ENCODE data around the gene CARS1.

Gene CARS1

DNA sequence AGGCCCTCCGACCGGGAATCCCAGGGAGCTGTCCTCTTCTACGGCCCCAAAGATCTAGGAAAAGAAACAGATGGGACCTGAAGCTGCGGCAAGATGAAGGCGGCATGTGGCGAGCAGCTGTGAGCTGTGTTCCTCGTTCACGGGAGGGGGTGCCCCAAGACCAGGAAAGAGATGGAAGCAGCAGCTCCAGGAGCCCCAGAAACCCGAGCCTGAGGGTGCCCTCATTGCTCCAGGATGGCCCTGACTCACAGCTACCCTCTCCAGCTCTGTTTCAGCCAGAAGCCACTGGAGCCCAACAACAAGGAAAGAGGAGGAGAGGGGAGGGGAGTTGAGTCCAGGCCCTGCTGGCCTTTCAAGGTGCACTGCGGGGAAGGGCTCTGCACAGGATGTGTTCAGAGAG is 41.4 kb downstream of the CARS1 start:
- ATAC-seq (replicated peaks; ENCODE audit: extremely low read depth, poor library complexity, severe bottlenecking): no peak
- H3K36me3 Mint-ChIP-seq (ENCODE audit: insufficient read depth): peaks cover 42% of the 10 kb centered on the region
- no peak overlapping the region for H3K4me3 Mint-ChIP-seq

DNA sequence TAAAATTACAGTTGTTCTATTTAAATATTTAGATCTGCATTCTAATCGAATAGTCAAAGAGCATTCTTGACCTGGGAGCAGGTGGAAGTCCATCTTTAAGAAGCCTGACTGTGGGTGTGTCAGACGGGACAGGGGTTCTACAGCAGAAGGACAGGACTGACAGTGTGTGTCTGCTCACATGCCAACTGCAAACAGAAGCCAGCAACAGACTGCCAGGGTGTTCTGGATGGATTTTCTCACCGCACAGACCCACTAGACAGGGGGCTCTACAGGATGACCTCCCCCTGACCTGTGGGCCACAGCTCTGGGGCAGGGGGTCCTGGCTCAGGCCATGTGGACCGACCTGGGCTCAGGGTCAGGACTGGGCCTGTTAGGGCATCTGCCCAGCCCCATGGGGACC is 42.3 kb downstream of the CARS1 start:
- H3K27ac Mint-ChIP-seq (ENCODE audit: low read depth): peak overlapping the region; percentile 46
- H3K4me1 Mint-ChIP-seq: peaks cover 22% of the 10 kb centered on the region
- H3K9me3 Mint-ChIP-seq: no peaks in the 10 kb centered on the region
- H3K27me3 Mint-ChIP-seq: no peaks in the 10 kb centered on the region
- H3K36me3 Mint-ChIP-seq (ENCODE audit: insufficient read depth): peaks cover 37% of the 10 kb centered on the region
- DNase-seq (ENCODE audit: low spot score in 2 of 2) (no peak), ATAC-seq (replicated peaks; ENCODE audit: extremely low read depth, poor library complexity, severe bottlenecking) (no peak)
- peak overlapping the region; percentile 36 for H3K4me3 Mint-ChIP-seq

More for the DNA sequence above, 41.4 kb downstream of the CARS1 start:
- H3K27ac Mint-ChIP-seq (ENCODE audit: low read depth): no peak overlapping the region
- H3K27me3 Mint-ChIP-seq: no peaks in the 10 kb centered on the region
- no peak for DNase-seq (ENCODE audit: low spot score in 2 of 2)
- H3K9me3 Mint-ChIP-seq: no peaks in the 10 kb centered on the region
- peaks cover 22% of the 10 kb centered on the region for H3K4me1 Mint-ChIP-seq

DNA sequence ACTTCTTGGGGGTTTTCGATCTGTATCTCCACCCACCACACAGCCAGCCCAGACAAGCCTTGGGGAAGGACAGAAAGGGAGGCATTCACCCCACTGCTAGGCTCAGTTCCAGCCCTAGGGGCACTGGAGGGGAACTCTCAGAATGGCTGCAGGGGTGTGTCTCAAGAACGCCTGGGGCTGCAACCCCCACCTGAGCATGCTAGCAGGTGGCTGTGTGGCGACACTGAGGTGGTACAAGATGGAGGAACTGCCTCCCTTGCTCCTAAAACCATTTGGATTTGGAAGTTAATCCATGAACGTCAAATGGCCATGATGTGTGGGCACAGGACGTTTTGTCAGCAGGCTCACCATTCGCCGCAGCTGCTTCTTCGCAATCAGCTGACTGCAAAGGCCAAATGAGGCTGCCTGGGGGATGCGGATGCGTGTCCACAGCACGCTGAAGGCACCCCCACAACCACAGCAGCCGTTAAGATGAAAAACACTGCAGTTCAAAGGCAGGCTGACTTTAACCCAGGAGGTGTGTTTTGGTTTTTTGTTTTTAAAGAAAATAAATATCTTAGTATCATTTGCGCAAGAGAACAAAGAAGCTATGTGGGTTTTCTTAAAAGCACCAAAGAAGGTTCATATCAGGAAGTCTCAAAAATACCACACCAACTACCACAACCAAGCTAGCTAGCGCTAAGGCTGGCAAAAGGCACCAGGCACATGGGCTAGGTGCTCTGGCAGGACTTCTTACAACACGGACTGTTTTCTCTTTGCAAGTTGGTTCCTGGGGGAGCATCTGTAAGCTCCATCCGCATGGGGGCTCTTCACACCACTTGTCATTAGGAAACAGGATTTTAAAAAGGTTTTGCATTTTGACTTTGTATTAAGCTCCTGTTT is 42.9 kb downstream of the CARS1 start:
- Mint-ChIP-seq H3K4me1 (peaks cover 22% of the 10 kb centered on the region), H3K27me3 (no peaks in the 10 kb centered on the region), H3K9me3 (no peaks in the 10 kb centered on the region), H3K27ac (ENCODE audit: low read depth) (peak overlapping the region; percentile 46), H3K36me3 (ENCODE audit: insufficient read depth) (peaks cover 34% of the 10 kb centered on the region), H3K4me3 (peak overlapping the region; percentile 36)
- peak; percentile 91 for ATAC-seq (replicated peaks; ENCODE audit: extremely low read depth, poor library complexity, severe bottlenecking)
- peak; percentile 54 to 77 for DNase-seq (ENCODE audit: low spot score in 2 of 2)

DNA sequence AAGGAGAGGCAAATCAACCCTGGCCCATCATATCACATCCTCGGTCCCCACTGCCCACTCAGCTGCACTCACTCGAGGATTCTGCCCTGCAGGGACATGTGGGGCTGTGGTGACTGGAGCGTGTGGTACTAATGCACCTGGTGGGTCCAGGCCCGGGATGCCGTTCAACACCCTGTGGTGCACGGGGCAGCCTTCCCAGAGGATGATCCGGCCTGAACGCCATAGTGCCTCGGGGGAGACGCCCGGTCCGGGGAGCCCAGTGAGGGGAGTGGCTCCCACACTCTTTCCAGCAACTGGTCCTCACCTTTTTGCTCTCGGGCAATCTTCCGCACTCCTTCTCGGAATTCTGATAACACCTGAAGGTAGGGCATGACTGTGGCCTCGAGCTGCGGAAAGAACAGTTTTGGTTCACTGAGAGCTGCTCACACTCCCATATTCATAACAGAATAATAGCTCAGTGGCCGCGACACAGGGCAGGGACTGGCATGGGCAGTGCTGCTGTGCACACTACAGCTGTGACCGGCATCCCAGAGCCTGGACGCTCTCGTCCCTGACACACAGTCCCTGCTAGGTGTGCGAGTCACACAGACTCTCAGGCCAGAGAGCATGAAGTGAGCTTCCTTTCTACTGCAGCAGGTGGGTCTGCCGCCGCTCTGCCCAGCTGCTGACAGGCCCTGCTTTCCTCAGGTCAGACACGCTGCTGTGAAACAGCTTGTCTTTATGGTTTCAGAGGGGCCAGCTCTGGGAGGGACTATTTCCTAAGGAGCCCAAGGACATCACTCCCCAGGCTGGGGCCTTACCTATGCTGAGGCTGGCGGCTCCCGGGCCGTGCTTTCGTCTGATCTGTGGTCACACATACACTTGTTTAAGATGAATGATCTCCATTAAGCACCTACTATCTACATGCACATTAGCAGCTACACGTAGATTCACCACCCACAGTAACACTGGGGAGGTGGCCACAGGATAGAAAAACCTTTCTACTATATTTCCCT is 45.0 kb downstream of the CARS1 start:
- ATAC-seq (replicated peaks; ENCODE audit: extremely low read depth, poor library complexity, severe bottlenecking) (no peak), DNase-seq (ENCODE audit: low spot score in 2 of 2) (no peak)
- Mint-ChIP-seq H3K4me1 (peaks cover 26% of the 10 kb centered on the region), H3K36me3 (ENCODE audit: insufficient read depth) (peaks cover 27% of the 10 kb centered on the region), H3K9me3 (no peaks in the 10 kb centered on the region), H3K4me3 (no peak overlapping the region), H3K27me3 (no peaks in the 10 kb centered on the region), H3K27ac (ENCODE audit: low read depth) (no peak overlapping the region)

DNA sequence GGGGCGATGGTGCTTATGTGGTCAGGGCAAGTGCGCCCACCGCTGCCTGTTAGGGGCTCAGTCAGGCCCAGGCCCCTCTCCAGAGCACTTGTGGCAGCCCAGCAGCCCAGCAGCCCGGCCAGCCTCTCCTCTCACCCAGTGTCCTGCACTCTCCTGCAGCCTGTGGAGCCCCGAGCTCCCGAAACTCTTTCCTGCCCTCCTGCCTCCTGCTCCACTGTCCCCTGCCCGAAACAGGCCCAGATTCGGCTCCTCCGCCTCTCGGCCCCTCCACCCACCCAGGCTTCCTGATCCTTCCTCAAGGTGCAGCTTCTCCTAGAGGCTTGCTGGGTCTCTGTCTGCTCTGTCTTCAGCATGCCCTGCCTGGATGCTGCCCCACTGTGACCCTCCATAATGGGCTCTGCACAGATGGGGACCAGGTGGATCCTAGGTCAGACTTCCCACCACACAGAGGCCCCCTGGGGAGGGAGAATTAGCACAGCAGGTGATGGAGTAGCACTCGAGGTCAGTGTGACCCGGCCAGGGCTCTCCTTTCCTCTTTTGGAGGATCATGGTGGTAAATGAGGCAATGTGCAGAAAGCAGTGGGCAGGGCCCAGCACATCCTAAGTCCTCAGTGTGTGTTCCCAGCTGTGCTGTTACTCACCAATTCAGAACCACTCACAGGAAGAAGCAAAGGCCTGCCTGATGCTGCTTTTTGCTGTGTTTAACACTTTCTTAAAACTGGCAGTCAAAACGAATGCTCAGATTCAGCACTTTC is 46.5 kb downstream of the CARS1 start:
- H3K4me3 Mint-ChIP-seq: no peak overlapping the region
- peaks cover 25% of the 10 kb centered on the region for H3K4me1 Mint-ChIP-seq

DNA sequence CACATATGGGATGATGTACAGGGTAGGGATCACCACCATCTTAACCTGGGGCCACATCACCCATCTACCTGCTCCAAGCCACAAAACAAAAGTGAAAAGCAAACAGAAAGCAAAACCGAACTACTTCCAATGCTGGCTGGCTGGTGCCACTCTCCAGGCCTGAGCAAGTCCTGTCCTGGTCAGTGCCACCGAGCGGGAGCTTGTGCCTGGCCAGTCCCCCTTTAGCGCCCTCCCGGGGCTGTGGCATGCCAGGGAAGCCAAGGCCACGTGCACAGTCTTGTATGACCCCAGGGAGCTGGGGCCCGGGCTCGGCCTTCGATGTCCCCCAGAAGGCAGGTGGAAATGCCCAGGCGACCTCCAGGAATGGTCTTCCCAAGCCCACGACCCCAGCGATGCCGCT is 47.2 kb downstream of the CARS1 start:
- no peak for DNase-seq (ENCODE audit: low spot score in 2 of 2)
- ATAC-seq (replicated peaks; ENCODE audit: extremely low read depth, poor library complexity, severe bottlenecking): no peak
- peaks cover 25% of the 10 kb centered on the region for H3K36me3 Mint-ChIP-seq (ENCODE audit: insufficient read depth)
- H3K4me3 Mint-ChIP-seq: no peak overlapping the region
- H3K27me3 Mint-ChIP-seq: no peaks in the 10 kb centered on the region
- H3K4me1 Mint-ChIP-seq: peaks cover 18% of the 10 kb centered on the region
- no peak overlapping the region for H3K27ac Mint-ChIP-seq (ENCODE audit: low read depth)
- no peaks in the 10 kb centered on the region for H3K9me3 Mint-ChIP-seq

More for the DNA sequence above, 46.5 kb downstream of the CARS1 start:
- H3K27ac Mint-ChIP-seq (ENCODE audit: low read depth): no peak overlapping the region
- no peaks in the 10 kb centered on the region for H3K9me3 Mint-ChIP-seq
- ATAC-seq (replicated peaks; ENCODE audit: extremely low read depth, poor library complexity, severe bottlenecking) (no peak), DNase-seq (ENCODE audit: low spot score in 2 of 2) (no peak)
- H3K27me3 Mint-ChIP-seq: no peaks in the 10 kb centered on the region
- H3K36me3 Mint-ChIP-seq (ENCODE audit: insufficient read depth): peaks cover 26% of the 10 kb centered on the region

DNA sequence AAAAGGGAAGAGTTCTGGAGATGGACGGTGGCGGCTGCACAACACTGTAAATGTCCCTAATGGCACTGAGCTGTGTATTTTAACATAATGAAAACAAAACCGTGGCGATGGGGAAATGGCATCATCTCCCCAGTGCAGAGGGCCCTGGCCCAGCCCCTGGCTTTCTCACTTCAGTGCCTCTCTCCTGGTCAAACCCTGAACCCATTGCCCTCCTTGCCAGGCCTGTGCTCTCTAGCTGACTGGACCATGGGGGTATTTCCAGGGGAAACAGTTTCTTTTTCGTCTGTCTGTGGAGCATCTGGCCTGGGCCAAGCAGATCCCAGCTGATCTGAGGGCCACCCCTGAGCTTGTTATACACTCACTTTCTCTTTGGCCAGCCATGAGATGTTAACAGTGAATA is 47.7 kb downstream of the CARS1 start:
- no peaks in the 10 kb centered on the region for H3K27me3 Mint-ChIP-seq
- H3K4me3 Mint-ChIP-seq: no peak overlapping the region
- ATAC-seq (replicated peaks; ENCODE audit: extremely low read depth, poor library complexity, severe bottlenecking): no peak
- H3K9me3 Mint-ChIP-seq: no peaks in the 10 kb centered on the region
- no peak overlapping the region for H3K27ac Mint-ChIP-seq (ENCODE audit: low read depth)
- DNase-seq (ENCODE audit: low spot score in 2 of 2): no peak
- peaks cover 13% of the 10 kb centered on the region for H3K4me1 Mint-ChIP-seq
- peaks cover 26% of the 10 kb centered on the region for H3K36me3 Mint-ChIP-seq (ENCODE audit: insufficient read depth)

DNA sequence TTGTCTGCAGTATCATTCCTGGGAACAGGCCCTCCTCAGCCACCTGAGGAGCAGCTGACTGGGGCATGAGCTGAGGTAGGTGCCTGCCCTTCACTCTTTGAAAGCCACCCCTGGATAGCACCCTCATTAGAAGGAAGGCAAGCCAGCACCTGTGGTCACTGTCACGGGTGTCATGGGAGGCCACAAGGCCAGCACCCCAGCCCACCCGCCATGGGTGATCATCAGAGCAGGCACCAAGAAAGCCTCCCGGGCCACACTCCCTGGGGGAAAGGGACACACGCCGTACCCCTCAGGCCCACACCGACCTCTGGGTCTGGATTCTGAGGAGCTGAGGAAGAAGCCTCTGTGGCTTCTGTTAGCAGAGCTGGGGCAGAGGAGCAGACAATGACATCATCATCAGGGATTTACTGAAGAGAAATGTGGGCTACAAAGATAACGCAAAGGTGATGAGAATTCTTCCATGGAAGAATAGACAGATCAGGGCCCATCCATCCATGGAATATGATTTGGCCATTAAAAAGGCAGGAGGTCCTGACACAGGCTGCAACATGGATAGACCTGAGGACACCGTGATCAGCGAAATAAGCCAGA is 48.4 kb downstream of the CARS1 start:
- Mint-ChIP-seq H3K36me3 (ENCODE audit: insufficient read depth) (peaks cover 28% of the 10 kb centered on the region), H3K27ac (ENCODE audit: low read depth) (no peak overlapping the region), H3K9me3 (no peaks in the 10 kb centered on the region), H3K4me1 (peaks cover 6% of the 10 kb centered on the region), H3K27me3 (no peaks in the 10 kb centered on the region), H3K4me3 (no peak overlapping the region)
- no peak for ATAC-seq (replicated peaks; ENCODE audit: extremely low read depth, poor library complexity, severe bottlenecking)
- DNase-seq (ENCODE audit: low spot score in 2 of 2): no peak

DNA sequence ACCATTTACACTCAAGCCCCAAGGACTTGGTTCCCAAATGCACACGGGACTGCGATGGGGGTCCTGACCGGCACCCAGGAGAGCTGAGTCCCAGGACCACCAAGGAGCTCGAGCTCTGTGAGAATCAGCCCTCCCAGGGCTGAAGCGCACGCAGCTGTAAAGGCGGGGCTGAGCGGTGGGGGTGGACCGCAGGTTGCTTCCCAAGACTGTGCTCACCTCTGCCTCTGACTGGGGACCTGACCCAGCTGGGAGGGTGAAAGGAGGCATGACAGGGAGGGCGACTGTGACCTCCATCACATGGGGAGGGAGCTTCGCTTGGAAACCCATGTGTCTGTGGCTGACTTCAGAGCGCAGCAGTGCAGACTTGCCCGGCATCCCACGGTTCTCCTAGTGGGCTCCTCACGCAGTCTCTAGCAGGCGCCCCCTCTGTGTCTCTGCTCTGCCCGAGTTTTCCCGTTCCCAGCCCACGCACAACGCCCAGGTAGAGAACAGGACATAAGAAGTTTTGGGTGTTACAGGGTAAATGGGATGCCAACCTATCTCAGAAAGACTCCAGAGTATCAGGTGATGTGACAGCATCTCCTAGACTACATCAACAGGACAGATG is 49.7 kb downstream of the CARS1 start:
- Mint-ChIP-seq H3K36me3 (ENCODE audit: insufficient read depth) (peaks cover 31% of the 10 kb centered on the region), H3K9me3 (no peaks in the 10 kb centered on the region), H3K27me3 (no peaks in the 10 kb centered on the region), H3K27ac (ENCODE audit: low read depth) (no peak overlapping the region), H3K4me1 (peaks cover 5% of the 10 kb centered on the region), H3K4me3 (no peak overlapping the region)
- ATAC-seq (replicated peaks; ENCODE audit: extremely low read depth, poor library complexity, severe bottlenecking) (no peak), DNase-seq (ENCODE audit: low spot score in 2 of 2) (no peak)

DNA sequence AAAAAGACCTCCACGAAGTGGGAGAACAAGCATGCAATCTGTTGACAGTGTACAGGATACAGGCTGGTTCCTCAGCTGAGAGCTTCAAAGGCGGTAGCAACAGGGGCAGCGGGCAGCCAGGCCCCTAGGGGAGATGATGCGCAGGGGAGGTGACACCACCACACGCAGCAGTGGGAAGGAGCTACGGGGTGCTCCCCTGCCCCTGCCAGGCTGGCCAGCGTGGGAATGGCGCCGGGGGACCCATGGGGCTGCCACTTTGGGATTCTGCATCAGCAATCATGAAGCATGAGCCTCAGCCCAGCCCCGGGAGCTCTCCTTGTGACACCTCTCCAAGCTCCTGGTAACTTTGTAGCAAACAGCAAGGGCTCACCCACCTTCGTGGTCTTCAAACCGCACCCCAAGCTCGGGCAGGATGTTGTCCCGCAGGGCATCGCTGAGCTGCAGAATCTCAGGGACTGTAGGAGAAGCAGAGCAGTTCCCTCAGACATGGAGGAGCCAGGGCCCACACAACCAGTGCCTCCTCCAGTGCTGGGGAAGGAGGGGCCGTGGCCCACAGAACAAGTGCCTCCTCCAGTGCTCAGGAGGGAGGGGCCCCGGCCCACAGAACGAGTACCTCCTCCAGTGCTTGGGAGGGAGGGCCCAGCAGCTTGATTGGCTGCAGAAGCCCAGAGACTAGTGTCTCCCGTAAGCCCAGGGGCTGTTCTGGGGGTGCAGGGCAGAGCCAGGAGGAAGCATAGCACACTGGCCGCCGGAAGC is 50.5 kb downstream of the CARS1 start:
- no peak overlapping the region for H3K27ac Mint-ChIP-seq (ENCODE audit: low read depth)
- peaks cover 31% of the 10 kb centered on the region for H3K36me3 Mint-ChIP-seq (ENCODE audit: insufficient read depth)
- no peaks in the 10 kb centered on the region for H3K9me3 Mint-ChIP-seq
- H3K4me1 Mint-ChIP-seq: peaks cover 5% of the 10 kb centered on the region
- no peak for ATAC-seq (replicated peaks; ENCODE audit: extremely low read depth, poor library complexity, severe bottlenecking)
- DNase-seq (ENCODE audit: low spot score in 2 of 2): no peak
- H3K4me3 Mint-ChIP-seq: no peak overlapping the region
- H3K27me3 Mint-ChIP-seq: no peaks in the 10 kb centered on the region

DNA sequence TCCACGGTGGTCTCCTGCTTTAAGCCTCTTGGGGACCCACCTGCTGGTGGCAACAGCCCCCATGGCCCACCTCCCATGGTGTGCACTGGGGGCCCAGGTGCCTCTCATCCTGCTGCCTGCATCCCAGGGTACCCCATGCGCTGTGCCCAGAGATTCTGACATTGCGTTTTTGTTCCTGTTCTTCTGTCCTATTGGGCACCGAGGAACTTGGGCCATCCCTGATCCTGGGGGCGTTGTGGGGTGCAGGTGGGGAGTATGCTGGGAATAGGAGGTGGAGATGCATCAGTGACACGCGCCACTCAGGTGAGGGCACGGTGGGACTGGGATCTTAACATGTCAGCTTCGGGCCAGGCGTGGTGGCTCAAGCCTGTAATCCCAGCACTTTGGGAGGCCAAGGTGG is 52.7 kb downstream of the CARS1 start:
- Mint-ChIP-seq H3K9me3 (no peaks in the 10 kb centered on the region), H3K27ac (ENCODE audit: low read depth) (no peak overlapping the region), H3K36me3 (ENCODE audit: insufficient read depth) (peaks cover 33% of the 10 kb centered on the region), H3K4me3 (no peak overlapping the region), H3K27me3 (no peaks in the 10 kb centered on the region), H3K4me1 (peaks cover 5% of the 10 kb centered on the region)
- no peak for DNase-seq (ENCODE audit: low spot score in 2 of 2)
- ATAC-seq (replicated peaks; ENCODE audit: extremely low read depth, poor library complexity, severe bottlenecking): no peak

Data from central memory CD8-positive, alpha-beta T cell (primary cell).